ENCODE results near the gene HNF4A. TPM values are rescaled to one million over a fixed set of nuclear protein-coding genes. Genes with fewer than 3 reads are reported as not detected.

HNF4A gene
- total and polyA plus RNA-seq, 2 experiments from 2014 or later: 0.09 TPM; not detected in 1

GRCh38 chr20:44461142-44461802 is 105.8 kb downstream of the HNF4A start:
- DNase-seq (ENCODE audit: low read depth in 1 of 2, low spot score in 1 of 2): no peak
- H3K27ac ChIP-seq: no peak overlapping the region
- no peaks in the 10 kb centered on the region for H3K27me3 ChIP-seq
- no peaks in the 10 kb centered on the region for H3K9me3 ChIP-seq (ENCODE audit: low read depth)
- no peak for TF ChIP-seq CTCF (IDR thresholded peaks at IDR 0.05; ENCODE audit: low read depth, low read length)
- H3K4me1 ChIP-seq (ENCODE audit: low read depth): no peaks in the 10 kb centered on the region
- H3K4me3 ChIP-seq: no peak overlapping the region
- no peaks in the 10 kb centered on the region for H3K36me3 ChIP-seq

DNA sequence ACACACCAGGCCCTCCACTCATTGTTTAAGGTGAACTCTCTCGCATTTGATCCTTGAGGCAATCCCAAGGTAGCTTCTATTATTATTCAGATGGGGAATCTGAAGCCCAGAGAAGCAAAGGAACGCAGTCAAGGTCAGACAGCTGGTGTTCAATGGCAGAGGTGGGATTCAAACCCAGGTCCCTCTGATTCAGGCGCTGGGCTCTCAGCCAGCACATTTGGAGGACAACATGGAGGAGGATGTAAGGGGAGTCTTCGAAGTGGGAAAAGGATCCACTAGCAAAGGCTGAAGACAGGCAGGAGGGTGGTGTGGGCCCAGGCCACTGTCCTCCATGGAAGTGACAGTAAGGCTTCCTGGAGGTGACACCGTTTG is 106.3 kb downstream of the HNF4A start:
- H3K4me3 ChIP-seq: no peak overlapping the region
- no peaks in the 10 kb centered on the region for H3K27me3 ChIP-seq
- no peak for DNase-seq (ENCODE audit: low read depth in 1 of 2, low spot score in 1 of 2)
- TF ChIP-seq CTCF (IDR thresholded peaks at IDR 0.05; ENCODE audit: low read depth, low read length): no peak
- H3K4me1 ChIP-seq (ENCODE audit: low read depth): no peaks in the 10 kb centered on the region
- H3K27ac ChIP-seq: no peak overlapping the region
- H3K9me3 ChIP-seq (ENCODE audit: low read depth): no peaks in the 10 kb centered on the region
- no peaks in the 10 kb centered on the region for H3K36me3 ChIP-seq

DNA sequence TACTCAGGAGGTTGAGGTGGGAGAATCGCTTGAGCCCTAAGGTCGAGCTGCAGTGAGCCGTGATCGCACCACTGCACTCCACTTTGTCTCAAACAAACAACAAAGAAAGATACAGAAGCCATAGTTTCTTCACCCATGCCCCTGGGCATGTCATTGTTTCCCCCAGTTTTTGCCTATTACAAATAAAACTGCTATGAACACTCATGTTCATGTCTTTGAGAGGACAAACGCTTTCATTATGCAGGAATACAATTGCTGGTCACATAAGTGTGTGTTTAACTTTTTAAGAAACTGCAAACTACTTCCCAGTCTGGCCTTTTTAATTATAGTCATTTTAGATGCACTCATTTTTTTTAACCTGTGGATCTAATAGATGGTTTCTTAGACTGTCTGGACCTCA is 108.0 kb downstream of the HNF4A start:
- no peak for TF ChIP-seq CTCF (IDR thresholded peaks at IDR 0.05; ENCODE audit: low read depth, low read length)
- H3K4me3 ChIP-seq: no peak overlapping the region
- no peaks in the 10 kb centered on the region for H3K9me3 ChIP-seq (ENCODE audit: low read depth)
- no peaks in the 10 kb centered on the region for H3K27me3 ChIP-seq
- H3K27ac ChIP-seq: no peak overlapping the region
- no peaks in the 10 kb centered on the region for H3K4me1 ChIP-seq (ENCODE audit: low read depth)
- H3K36me3 ChIP-seq: no peaks in the 10 kb centered on the region
- DNase-seq (ENCODE audit: low read depth in 1 of 2, low spot score in 1 of 2): no peak

DNA sequence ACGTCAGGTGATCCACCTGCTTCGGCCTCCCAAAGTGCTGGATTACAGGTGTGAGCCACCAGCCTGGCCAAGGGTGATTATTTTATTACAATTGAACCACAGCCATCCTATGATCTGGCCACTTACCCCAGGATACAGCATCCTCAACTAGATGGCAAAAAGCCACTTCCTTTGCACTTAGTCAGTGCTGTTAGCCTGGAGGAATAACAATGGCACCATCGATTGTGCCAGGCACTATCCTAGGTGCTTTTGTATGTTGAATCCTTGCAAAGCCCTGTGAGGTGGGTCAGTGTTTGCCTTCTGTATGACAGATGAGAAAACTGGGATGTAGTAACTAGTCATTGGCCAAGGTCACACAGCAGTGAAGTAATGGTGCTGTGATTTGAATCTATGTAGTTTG is 109.0 kb downstream of the HNF4A start:
- Histone ChIP-seq H3K4me3 (no peak overlapping the region), H3K27ac (no peak overlapping the region), H3K36me3 (no peaks in the 10 kb centered on the region), H3K27me3 (no peaks in the 10 kb centered on the region), H3K4me1 (ENCODE audit: low read depth) (no peaks in the 10 kb centered on the region), H3K9me3 (ENCODE audit: low read depth) (no peaks in the 10 kb centered on the region)
- TF ChIP-seq CTCF (IDR thresholded peaks at IDR 0.05; ENCODE audit: low read depth, low read length): no peak
- DNase-seq (ENCODE audit: low read depth in 1 of 2, low spot score in 1 of 2): no peak

GRCh38 chr20:44465001-44465560 is 109.6 kb downstream of the HNF4A start:
- Histone ChIP-seq H3K9me3 (ENCODE audit: low read depth) (no peaks in the 10 kb centered on the region), H3K27me3 (no peaks in the 10 kb centered on the region), H3K27ac (no peak overlapping the region), H3K4me3 (no peak overlapping the region), H3K36me3 (no peaks in the 10 kb centered on the region), H3K4me1 (ENCODE audit: low read depth) (no peaks in the 10 kb centered on the region)
- no peak for TF ChIP-seq CTCF (IDR thresholded peaks at IDR 0.05; ENCODE audit: low read depth, low read length)
- DNase-seq (ENCODE audit: low read depth in 1 of 2, low spot score in 1 of 2): no peak

Data from cardiac muscle cell (in vitro differentiated cells and primary cell).